ENCODE results near the gene CCDC90B. TPM values are rescaled to one million over a fixed set of nuclear protein-coding genes. Genes with fewer than 3 reads are reported as not detected.

Gene CCDC90B
- total RNA-seq, 1 experiment from 2014 or later, result 35.9 TPM

DNA sequence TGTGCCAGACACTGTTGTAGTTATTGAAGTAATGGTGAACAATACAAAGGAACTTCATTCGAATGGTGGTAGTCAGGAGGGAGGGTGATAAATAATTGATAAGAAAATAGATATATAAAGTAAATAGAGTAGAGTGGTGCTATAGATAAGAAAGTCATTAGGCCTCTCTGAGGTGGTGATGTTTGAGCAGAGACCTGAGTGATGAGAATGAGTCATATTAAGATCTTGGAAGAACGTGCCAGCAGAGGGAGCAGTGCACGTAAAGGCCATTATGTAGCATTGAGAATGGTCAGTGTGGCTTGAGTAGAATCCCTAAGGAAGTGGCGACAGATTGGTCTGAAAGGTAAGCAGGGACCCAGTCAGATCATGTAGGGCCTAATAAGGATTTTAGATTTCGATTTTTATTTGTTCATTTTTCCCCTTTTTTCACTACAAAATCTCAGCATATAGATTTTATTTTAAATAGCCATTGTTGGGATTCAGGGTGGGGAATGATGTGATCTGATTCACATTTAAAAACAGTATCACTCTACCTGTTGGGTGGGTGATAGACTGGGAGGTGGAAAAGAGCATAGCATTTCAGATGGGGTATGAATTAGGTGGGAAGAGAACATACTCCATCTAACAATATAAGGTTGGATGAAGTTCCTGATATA is 44.7 kb downstream of the CCDC90B start:
- no peak overlapping the region for H2BK20ac ChIP-seq (ENCODE audit: low read depth, low read length, poor library complexity, severe bottlenecking)
- H3K79me1 ChIP-seq (ENCODE audit: insufficient read depth, low read depth, low read length, poor library complexity, severe bottlenecking), result no peaks in the 10 kb centered on the region
- H2BK120ac ChIP-seq (ENCODE audit: low read depth, low read length, poor library complexity, severe bottlenecking), result no peak overlapping the region
- no peak overlapping the region for H3T11ph ChIP-seq (ENCODE audit: low read length)
- no peak overlapping the region for H2AK5ac ChIP-seq (ENCODE audit: insufficient read length, low read length)
- H3K9ac ChIP-seq (ENCODE audit: extremely low read depth, insufficient read length, low read length), result no peak overlapping the region
- no peak overlapping the region for H3K14ac ChIP-seq (ENCODE audit: insufficient read depth, low read length)
- Mint-ChIP-seq H3K9me3 (no peaks in the 10 kb centered on the region), H3K4me3 (no peak overlapping the region), H3K27me3 (ENCODE audit: low read depth) (no peaks in the 10 kb centered on the region), H3K4me1 (no peaks in the 10 kb centered on the region), H3K36me3 (ENCODE audit: insufficient read depth in 1 of 3, low read depth in 3 of 3) (no peaks in the 10 kb centered on the region), H3K27ac (no peak overlapping the region)
- H2BK5ac ChIP-seq (ENCODE audit: insufficient read length, low read length), result no peak overlapping the region
- H3K23ac ChIP-seq (ENCODE audit: insufficient read length, low read depth, low read length), result no peak overlapping the region
- no peaks in the 10 kb centered on the region for H3K27me3 ChIP-seq (ENCODE audit: insufficient read depth, low read length)
- H3K27ac ChIP-seq (ENCODE audit: insufficient read length, low read depth, low read length), result no peak overlapping the region
- no peak overlapping the region for H3K4me2 ChIP-seq (ENCODE audit: insufficient read depth, insufficient read length, low read length)
- H3K23me2 ChIP-seq (ENCODE audit: insufficient read length, low read depth, low read length, poor library complexity, severe bottlenecking), result no peaks in the 10 kb centered on the region
- no peaks in the 10 kb centered on the region for H3K9me3 ChIP-seq (ENCODE audit: control insufficient read depth, low read depth, low read length)
- 100% methylated on average over 1 of the region's 5 CpGs for WGBS (ENCODE audit: extremely low coverage, insufficient read length, low lambda C conversion rate)
- no peak overlapping the region for H2AFZ ChIP-seq (ENCODE audit: low read length)
- no peak overlapping the region for H2BK12ac ChIP-seq (ENCODE audit: insufficient read length, low read depth, low read length)
- H3K4ac ChIP-seq (ENCODE audit: low read depth, low read length), result no peak overlapping the region
- peak; percentile 77 for TF ChIP-seq CTCF (conservative IDR thresholded peaks at IDR 0.05)
- no peaks in the 10 kb centered on the region for H4K20me1 ChIP-seq (ENCODE audit: control insufficient read depth, insufficient read depth, insufficient read length)
- H3K18ac ChIP-seq (ENCODE audit: insufficient read length, low read depth, low read length), result no peak overlapping the region
- no peak overlapping the region for H3K56ac ChIP-seq (ENCODE audit: insufficient read length, low read depth, low read length)
- DNase-seq, result peak; percentile 63
- H4K5ac ChIP-seq (ENCODE audit: insufficient read length, low read depth, low read length), result no peak overlapping the region
- no peaks in the 10 kb centered on the region for H3K4me1 ChIP-seq (ENCODE audit: insufficient read depth, low read length)
- H2BK15ac ChIP-seq (ENCODE audit: low read depth, low read length), result no peak overlapping the region
- no peak overlapping the region for H4K91ac ChIP-seq (ENCODE audit: insufficient read length, low read depth, low read length)
- no peak overlapping the region for H4K8ac ChIP-seq (replicated peaks; ENCODE audit: insufficient read length, low read depth, low read length)
- no peaks in the 10 kb centered on the region for H3K79me2 ChIP-seq (ENCODE audit: insufficient read depth, low read length)
